Lower leg skin (tissue), 3 donors: ENCODE results near the gene UST.

Source experiments
- POLR2A ChIP-seq, 2 donors: fragments of 450-650 bp; IDR thresholded peaks; one replicate each; pipeline ENCODE4 v1.6.1; 2016 to 2017; ENCODE audit warnings: antibody characterized with exemption in 2 of 2, mild to moderate bottlenecking in 1 of 2, moderate library complexity in 1 of 2
- TF ChIP-seq, protein P1 (sequence below), 3 donors: fragments of 450-650 bp; IDR thresholded peaks; one replicate each; pipeline ENCODE4 v1.5.1; 2016; ENCODE audit warnings: antibody characterized with exemption in 3 of 3, mild to moderate bottlenecking in 3 of 3, moderate library complexity in 2 of 3

DNA sequence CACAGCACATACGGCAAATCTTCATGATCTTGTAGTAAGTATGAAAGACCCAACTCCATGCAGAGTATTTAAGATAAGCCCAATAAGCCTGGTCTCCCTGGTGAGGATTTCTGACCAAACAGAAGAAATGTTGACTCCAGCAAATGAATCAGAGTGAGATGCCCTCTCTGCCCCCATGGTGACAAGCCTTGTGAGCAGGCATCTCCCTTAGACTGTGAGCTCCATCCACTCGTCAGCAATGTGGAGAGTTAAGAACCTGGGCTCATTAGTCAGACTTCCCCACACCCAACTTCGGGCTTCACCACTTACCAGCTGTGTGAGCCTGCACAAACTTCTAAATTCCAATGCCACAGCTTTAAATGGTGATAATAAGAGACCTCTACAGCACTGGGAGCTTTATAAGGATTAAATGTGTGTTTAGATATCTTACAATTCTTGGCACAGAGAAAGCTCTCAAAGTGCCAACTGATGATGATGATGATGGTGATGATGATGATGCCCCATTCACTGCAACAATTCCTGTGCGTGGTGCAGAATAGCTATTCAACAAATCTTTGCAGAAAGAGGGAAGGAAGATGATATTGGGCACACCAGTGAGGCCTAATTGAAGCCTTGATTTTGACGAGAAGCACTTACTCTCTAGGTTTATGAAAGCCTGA is 317.3 kb downstream of the UST start:
- TF ChIP-seq POLR2A (IDR thresholded peaks at IDR 0.05) = no peak
- TF ChIP-seq, protein P1, sequence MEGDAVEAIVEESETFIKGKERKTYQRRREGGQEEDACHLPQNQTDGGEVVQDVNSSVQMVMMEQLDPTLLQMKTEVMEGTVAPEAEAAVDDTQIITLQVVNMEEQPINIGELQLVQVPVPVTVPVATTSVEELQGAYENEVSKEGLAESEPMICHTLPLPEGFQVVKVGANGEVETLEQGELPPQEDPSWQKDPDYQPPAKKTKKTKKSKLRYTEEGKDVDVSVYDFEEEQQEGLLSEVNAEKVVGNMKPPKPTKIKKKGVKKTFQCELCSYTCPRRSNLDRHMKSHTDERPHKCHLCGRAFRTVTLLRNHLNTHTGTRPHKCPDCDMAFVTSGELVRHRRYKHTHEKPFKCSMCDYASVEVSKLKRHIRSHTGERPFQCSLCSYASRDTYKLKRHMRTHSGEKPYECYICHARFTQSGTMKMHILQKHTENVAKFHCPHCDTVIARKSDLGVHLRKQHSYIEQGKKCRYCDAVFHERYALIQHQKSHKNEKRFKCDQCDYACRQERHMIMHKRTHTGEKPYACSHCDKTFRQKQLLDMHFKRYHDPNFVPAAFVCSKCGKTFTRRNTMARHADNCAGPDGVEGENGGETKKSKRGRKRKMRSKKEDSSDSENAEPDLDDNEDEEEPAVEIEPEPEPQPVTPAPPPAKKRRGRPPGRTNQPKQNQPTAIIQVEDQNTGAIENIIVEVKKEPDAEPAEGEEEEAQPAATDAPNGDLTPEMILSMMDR (IDR thresholded peaks at IDR 0.05) = no peak
